ENCODE measurements around the gene ENTPD1. TPM values are rescaled to one million over a fixed set of nuclear protein-coding genes. Genes with fewer than 3 reads are reported as not detected.

The ENTPD1 gene
- polyA plus RNA-seq, 2 of the 4 experiments (the other 2 are of a cell fraction) = 0.08 to 0.14 TPM

GRCh38 chr10:95788830-95789229 lies 32.9 kb downstream of the ENTPD1 start:
- Histone ChIP-seq H3K4me1 (peaks cover 8% of the 10 kb centered on the region; the same call in 1 of the 3 replicates), H3K4me3 (no peak overlapping the region), H3K27ac (no peak overlapping the region), H3K4me2 (no peak overlapping the region), H3K9me3 (no peaks in the 10 kb centered on the region)
- no peak for TF ChIP-seq JUN (IDR thresholded peaks at IDR 0.05)
- no peak for TF ChIP-seq E2F6 (IDR thresholded peaks at IDR 0.05; ENCODE audit: borderline replicate concordance, low read depth)
- TF ChIP-seq ZNF302 (CRISPR knock-in tag; IDR thresholded peaks at IDR 0.05) = no peak
- no peak for TF ChIP-seq ESRRA (IDR thresholded peaks at IDR 0.05; ENCODE audit: borderline replicate concordance, low read length)
- TF ChIP-seq RFX5 (IDR thresholded peaks at IDR 0.05) = no peak
- TF ChIP-seq EHF (CRISPR knock-in tag; IDR thresholded peaks at IDR 0.05) = no peak
- no peak for TF ChIP-seq HMGXB4 (CRISPR knock-in tag; IDR thresholded peaks at IDR 0.05; ENCODE audit: borderline replicate concordance)
- TF ChIP-seq HOXB5 (CRISPR knock-in tag; IDR thresholded peaks at IDR 0.05) = no peak
- no peak for TF ChIP-seq USF2 (IDR thresholded peaks at IDR 0.05)
- TF ChIP-seq PBX3 (IDR thresholded peaks at IDR 0.05) = no peak
- no peak for TF ChIP-seq EP300 (IDR thresholded peaks at IDR 0.05)
- TF ChIP-seq MAZ (IDR thresholded peaks at IDR 0.05; ENCODE audit: borderline replicate concordance, low read depth, low read length) = no peak
- TF ChIP-seq RARB (CRISPR knock-in tag; IDR thresholded peaks at IDR 0.05) = no peak
- no peak for TF ChIP-seq FOSB (CRISPR knock-in tag; IDR thresholded peaks at IDR 0.05)
- no peak for TF ChIP-seq TFCP2L1 (CRISPR knock-in tag; IDR thresholded peaks at IDR 0.05)
- TF ChIP-seq CHD2 (IDR thresholded peaks at IDR 0.05; ENCODE audit: low read length, partially characterized antibody) = no peak
- TF ChIP-seq RNF2 (IDR thresholded peaks at IDR 0.05; ENCODE audit: borderline replicate concordance, low read depth) = no peak
- TF ChIP-seq FOSL2 (IDR thresholded peaks at IDR 0.05) = no peak
- TF ChIP-seq FOSL2 (CRISPR knock-in tag; IDR thresholded peaks at IDR 0.05) = no peak
- no peak for TF ChIP-seq NFE2L2 (conservative IDR thresholded peaks at IDR 0.05; ENCODE audit: low read length)
- no peak for TF ChIP-seq BCL3 (IDR thresholded peaks at IDR 0.05)
- DNase-seq (ENCODE audit: low read depth in 1 of 2, low spot score in 1 of 2) = no peak
- POLR2A ChIA-PET = no interaction called here
- 41% methylated on average over 2 of the region's 2 CpGs for WGBS (ENCODE audit: missing lambda C conversion rate)
- CTCF ChIA-PET = no interaction called here
- no peak for ATAC-seq
- FAIRE-seq = no peak

- CTCF ChIA-PET = no interaction called here
- DNase-seq (ENCODE audit: low read depth in 1 of 2, low spot score in 1 of 2) = no peak
- no peak for FAIRE-seq
These were observed 33.9 kb downstream of the ENTPD1 start for GRCh38 chr10:95789902-95790301.

More at GRCh38 chr10:95789902-95790301, 33.9 kb downstream of the ENTPD1 start:
- H3K9me3 ChIP-seq = no peaks in the 10 kb centered on the region
- 39% methylated on average over 3 of the region's 3 CpGs for WGBS (ENCODE audit: missing lambda C conversion rate)
- no peak overlapping the region for H3K27ac ChIP-seq
- no peak overlapping the region for H3K4me2 ChIP-seq
- H3K4me3 ChIP-seq = no peak overlapping the region
- POLR2A ChIA-PET = no interaction called here
- no peak for TF ChIP-seq HOXB13 (CRISPR knock-in tag; IDR thresholded peaks at IDR 0.05; ENCODE audit: low read depth)
- TF ChIP-seq HOXB5 (CRISPR knock-in tag; IDR thresholded peaks at IDR 0.05) = no peak
- ATAC-seq = no peak
- H3K4me1 ChIP-seq = peaks cover 8% of the 10 kb centered on the region; the same call in 1 of the 3 replicates
